Urinary bladder (tissue), 4 donors: Measurements from ENCODE around the gene IBSP. TPM values are rescaled to one million over a fixed set of nuclear protein-coding genes. Genes with fewer than 3 reads are reported as not detected.

Experiments used
- DNase-seq: peaks from one replicate; pipeline ENCODE4 v3.0.0-alpha.2; 2015; ENCODE audit errors: extremely low spot score
- H3K27ac ChIP-seq: one replicate; pipeline ENCODE4 v1.5.1; 2013; ENCODE audit warnings: low read depth, mild to moderate bottlenecking, moderate library complexity
- H3K36me3 ChIP-seq: one replicate; pipeline ENCODE4 v1.6.1; 2013; ENCODE audit warnings: mild to moderate bottlenecking, moderate library complexity; ENCODE audit not compliant: insufficient read depth
- H3K4me1 ChIP-seq: one replicate; pipeline ENCODE4 v1.6.1; 2013; ENCODE audit warnings: mild to moderate bottlenecking, moderate library complexity; ENCODE audit not compliant: insufficient read depth
- H3K4me3 ChIP-seq: one replicate; pipeline ENCODE4 v1.5.1; 2013; ENCODE audit warnings: low read depth, low read length
- WGBS: extraction: QIAGEN DNeasy Blood & Tissue Kit; methylation state at CpG from one replicate; pipeline ENCODE4 v1.1.7; 2013; 5-methylcytosine and 5-hydroxymethylcytosine counted together
- polyA plus RNA-seq: library from polyadenylated mRNA; stranded (reverse); fragments of 200-250 nt; gene quantifications from one replicate; pipeline ENCODE4 v1.2.3, GENCODE V29; 2013
- total RNA-seq: library from RNA; depleted of rRNA; stranded (reverse); fragments of >200 nt; gene quantifications from one replicate; pipeline ENCODE4 v1.2.3, GENCODE V29; 2014
- donor health status: healthy with polysubstance abuse.
- donor health status: healthy.

The IBSP gene
- total and polyA plus RNA-seq, 2 donors = not detected

GRCh38 chr4:87819281-87819919 lies 20.0 kb downstream of the IBSP start:
- no peak for DNase-seq
- no peaks in the 10 kb centered on the region for H3K36me3 ChIP-seq
- H3K4me1 ChIP-seq = no peaks in the 10 kb centered on the region
- H3K27ac ChIP-seq = no peak overlapping the region
- no peak overlapping the region for H3K4me3 ChIP-seq
- 76% methylated on average over 8 of the region's 8 CpGs for WGBS

GRCh38 chr4:87823200-87823599 lies 23.8 kb downstream of the IBSP start:
- Histone ChIP-seq H3K27ac (no peak overlapping the region), H3K36me3 (no peaks in the 10 kb centered on the region), H3K4me1 (no peaks in the 10 kb centered on the region), H3K4me3 (no peak overlapping the region)
- no peak for DNase-seq
- WGBS = 89% methylated on average over 4 of the region's 4 CpGs

GRCh38 chr4:87823724-87824123 lies 24.4 kb downstream of the IBSP start:
- WGBS = 78% methylated on average over 1 of the region's 1 CpG
- Histone ChIP-seq H3K27ac (no peak overlapping the region), H3K4me3 (no peak overlapping the region), H3K4me1 (no peaks in the 10 kb centered on the region), H3K36me3 (no peaks in the 10 kb centered on the region)
- no peak for DNase-seq

- Histone ChIP-seq H3K4me1 (no peaks in the 10 kb centered on the region), H3K36me3 (no peaks in the 10 kb centered on the region), H3K4me3 (no peak overlapping the region), H3K27ac (no peak overlapping the region)
- 46% methylated on average over 1 of the region's 1 CpG for WGBS
- DNase-seq = no peak
These were observed 25.0 kb downstream of the IBSP start for GRCh38 chr4:87824352-87824751.

- H3K4me3 ChIP-seq = no peak within 1 kb of the TSS
- DNase-seq = no peak
- H3K36me3 ChIP-seq = no peaks in the 10 kb centered on the region
- WGBS = 72% methylated on average over 2 of the region's 2 CpGs
- no peaks in the 10 kb centered on the region for H3K4me1 ChIP-seq
- H3K27ac ChIP-seq = no peak within 1 kb of the TSS
These were observed 33.3 kb downstream of the IBSP start, which contains the start of gene MEPE for GRCh38 chr4:87832669-87833068. Gene MEPE (plus strand): TSS chr4:87832969. CDS start chr4:87834715, 1,746 bp downstream.

- no peak overlapping the region for H3K27ac ChIP-seq
- WGBS = 57% methylated on average over 2 of the region's 2 CpGs
- H3K36me3 ChIP-seq = no peaks in the 10 kb centered on the region
- H3K4me1 ChIP-seq = no peaks in the 10 kb centered on the region
- no peak for DNase-seq
- H3K4me3 ChIP-seq = no peak overlapping the region
These were observed 35.0 kb downstream of the IBSP start for GRCh38 chr4:87834401-87834800.

GRCh38 chr4:87835197-87835596 lies 35.8 kb downstream of the IBSP start:
- no peaks in the 10 kb centered on the region for H3K36me3 ChIP-seq
- 87% methylated on average over 2 of the region's 2 CpGs for WGBS
- no peaks in the 10 kb centered on the region for H3K4me1 ChIP-seq
- H3K27ac ChIP-seq = no peak overlapping the region
- no peak for DNase-seq
- no peak overlapping the region for H3K4me3 ChIP-seq

- 92% methylated on average over 2 of the region's 2 CpGs for WGBS
- H3K4me3 ChIP-seq = no peak overlapping the region
- H3K4me1 ChIP-seq = no peaks in the 10 kb centered on the region
- no peak for DNase-seq
- no peaks in the 10 kb centered on the region for H3K36me3 ChIP-seq
- no peak overlapping the region for H3K27ac ChIP-seq
These were observed 36.4 kb downstream of the IBSP start for GRCh38 chr4:87835743-87836142.

- no peak overlapping the region for H3K27ac ChIP-seq
- 78% methylated on average over 6 of the region's 6 CpGs for WGBS
- DNase-seq = no peak
- no peaks in the 10 kb centered on the region for H3K36me3 ChIP-seq
- no peaks in the 10 kb centered on the region for H3K4me1 ChIP-seq
- no peak overlapping the region for H3K4me3 ChIP-seq
These were observed 38.9 kb downstream of the IBSP start for GRCh38 chr4:87838205-87838604.

GRCh38 chr4:87838890-87839591 lies 39.7 kb downstream of the IBSP start:
- no peaks in the 10 kb centered on the region for H3K4me1 ChIP-seq
- H3K36me3 ChIP-seq = no peaks in the 10 kb centered on the region
- no peak overlapping the region for H3K4me3 ChIP-seq
- WGBS = 31% methylated on average over 7 of the region's 7 CpGs
- DNase-seq = no peak
- no peak overlapping the region for H3K27ac ChIP-seq

- WGBS = 1% methylated on average over 1 of the region's 1 CpG
- H3K27ac ChIP-seq = no peak overlapping the region
- H3K4me3 ChIP-seq = no peak overlapping the region
- no peak for DNase-seq
- H3K4me1 ChIP-seq = no peaks in the 10 kb centered on the region
- no peaks in the 10 kb centered on the region for H3K36me3 ChIP-seq
These were observed 40.2 kb downstream of the IBSP start for GRCh38 chr4:87839592-87839946.

- no peaks in the 10 kb centered on the region for H3K36me3 ChIP-seq
- H3K4me1 ChIP-seq = no peaks in the 10 kb centered on the region
- 86% methylated on average over 3 of the region's 3 CpGs for WGBS
- no peak overlapping the region for H3K27ac ChIP-seq
- no peak overlapping the region for H3K4me3 ChIP-seq
- DNase-seq = no peak
These were observed 40.8 kb downstream of the IBSP start for GRCh38 chr4:87840149-87840548.

- Histone ChIP-seq H3K36me3 (no peaks in the 10 kb centered on the region), H3K27ac (no peak overlapping the region), H3K4me1 (no peaks in the 10 kb centered on the region), H3K4me3 (no peak overlapping the region)
- WGBS = 48% methylated on average over 3 of the region's 3 CpGs
- DNase-seq = no peak
These were observed 44.6 kb downstream of the IBSP start for GRCh38 chr4:87843936-87844335.

- H3K4me3 ChIP-seq = no peak overlapping the region
These were observed 45.1 kb downstream of the IBSP start for GRCh38 chr4:87844452-87844851.

More at GRCh38 chr4:87844452-87844851, 45.1 kb downstream of the IBSP start:
- no peak overlapping the region for H3K27ac ChIP-seq
- H3K4me1 ChIP-seq = no peaks in the 10 kb centered on the region
- 94% methylated on average over 1 of the region's 1 CpG for WGBS
- H3K36me3 ChIP-seq = no peaks in the 10 kb centered on the region
- no peak for DNase-seq
